CD4-positive, alpha-beta T cell treated with Interleukin-2 at 100 ng/mL for 4 hours (primary cell): ENCODE data around the gene PDGFB.

Experiments used
- DNase-seq: peaks from one replicate; pipeline ENCODE4 v3.0.0-alpha.2; 2020; ENCODE audit warnings: low spot score

PDGFB gene

DNA sequence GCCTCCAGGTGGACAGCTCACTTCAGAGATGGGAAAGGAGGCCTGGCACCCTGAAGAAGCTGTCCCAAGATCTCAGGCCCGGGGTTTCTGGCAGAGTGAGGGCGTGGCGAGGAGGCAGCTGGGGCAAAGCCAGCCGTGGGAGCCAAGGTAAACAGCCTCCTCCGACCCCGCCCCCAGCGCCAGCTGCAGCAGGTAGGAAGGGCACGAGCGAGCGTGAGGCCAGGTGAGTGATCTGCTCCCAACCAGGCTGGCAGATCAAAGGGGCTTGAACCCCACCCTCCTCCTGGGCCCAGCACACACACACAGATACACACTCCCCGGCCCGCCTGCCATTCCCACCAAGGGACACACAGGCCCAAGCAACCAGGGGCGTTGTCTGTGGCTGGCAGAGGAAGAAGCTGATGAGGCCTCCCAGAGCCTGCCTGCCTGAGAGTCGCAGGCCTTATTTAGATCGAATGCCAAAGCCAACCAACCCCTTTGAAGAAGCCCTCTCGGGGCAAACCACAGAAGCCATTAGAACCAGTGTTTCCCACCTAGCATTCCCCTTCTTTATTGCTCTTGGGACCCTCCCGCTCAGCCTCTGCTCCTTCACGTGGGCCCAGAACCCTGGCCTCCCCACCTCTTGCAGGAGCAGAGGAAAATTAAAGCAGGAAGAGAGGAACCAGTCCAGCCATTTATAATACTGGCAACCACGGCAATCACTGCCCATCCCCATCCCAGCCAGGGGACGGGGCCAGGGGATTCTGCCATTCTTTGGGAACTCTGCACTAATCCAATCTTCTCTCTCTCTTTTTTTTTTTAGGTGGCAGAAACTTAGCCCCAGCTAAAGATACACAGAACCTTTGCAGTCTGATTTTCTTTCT lies 5.0 kb downstream of the PDGFB start:
- DNase-seq = peak; percentile 20

DNA sequence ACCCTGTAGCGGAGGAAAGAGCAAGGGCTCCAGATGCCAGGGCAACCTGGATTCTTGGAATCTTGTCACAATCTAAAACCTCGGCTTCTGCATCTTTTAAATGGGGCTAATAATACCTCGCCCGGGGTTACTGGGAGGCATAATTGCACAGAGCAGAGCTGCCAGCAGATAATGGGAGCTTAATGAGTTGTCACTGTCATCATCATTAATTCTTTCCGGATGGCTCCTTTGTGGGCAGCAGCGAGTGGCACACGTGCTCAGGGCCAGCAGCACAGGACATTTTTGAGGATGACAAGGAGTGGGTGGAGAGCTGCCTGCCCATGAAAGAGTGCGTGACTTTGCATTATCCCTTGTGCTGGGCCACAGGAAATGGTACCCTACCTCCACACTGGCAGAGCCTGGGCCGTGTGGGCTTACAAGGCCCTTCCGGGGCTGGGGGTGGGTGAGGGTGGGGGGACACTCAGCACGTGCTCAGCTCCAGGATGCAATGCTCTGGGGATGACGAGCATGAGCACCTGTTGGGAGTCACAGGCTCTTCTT lies 5.7 kb downstream of the PDGFB start:
- DNase-seq = no peak

DNA sequence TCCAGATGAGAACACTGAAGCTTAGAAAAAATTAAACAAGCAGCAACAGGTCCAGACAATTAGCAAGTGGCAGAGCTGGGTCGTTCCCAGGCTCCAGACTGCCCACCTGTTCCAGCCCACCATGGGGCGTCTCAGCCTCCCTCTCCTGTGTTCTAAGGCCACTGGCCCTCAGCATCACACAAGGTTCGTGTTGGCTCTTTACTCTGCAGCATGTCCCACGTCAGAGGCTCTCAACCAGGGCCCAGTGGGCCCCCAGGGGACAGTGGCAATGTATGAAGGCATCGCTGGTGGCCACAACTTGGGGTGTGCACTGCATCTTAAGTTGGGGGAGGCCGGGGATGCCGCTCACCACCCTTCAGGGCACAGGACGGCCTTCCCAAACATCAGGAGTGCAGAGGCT lies 6.2 kb downstream of the PDGFB start:
- DNase-seq = no peak

DNA sequence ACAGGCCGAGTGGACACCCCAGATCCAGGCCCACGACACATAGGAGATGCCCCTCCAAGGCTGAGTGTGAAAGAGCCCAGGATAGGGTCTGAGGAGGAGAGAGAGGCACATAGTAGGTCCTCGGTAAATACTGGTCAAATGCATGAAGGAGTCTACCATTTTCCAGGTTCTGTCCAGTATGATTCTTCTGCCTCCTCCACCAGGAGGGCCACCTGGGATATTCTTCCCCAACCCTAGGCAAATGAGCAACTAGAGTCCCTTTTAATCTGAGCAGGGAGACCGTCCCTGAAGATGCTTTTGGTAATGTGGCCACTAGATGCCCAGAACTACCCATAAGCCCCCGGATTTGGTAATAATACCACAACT lies 6.7 kb downstream of the PDGFB start:
- DNase-seq = no peak

DNA sequence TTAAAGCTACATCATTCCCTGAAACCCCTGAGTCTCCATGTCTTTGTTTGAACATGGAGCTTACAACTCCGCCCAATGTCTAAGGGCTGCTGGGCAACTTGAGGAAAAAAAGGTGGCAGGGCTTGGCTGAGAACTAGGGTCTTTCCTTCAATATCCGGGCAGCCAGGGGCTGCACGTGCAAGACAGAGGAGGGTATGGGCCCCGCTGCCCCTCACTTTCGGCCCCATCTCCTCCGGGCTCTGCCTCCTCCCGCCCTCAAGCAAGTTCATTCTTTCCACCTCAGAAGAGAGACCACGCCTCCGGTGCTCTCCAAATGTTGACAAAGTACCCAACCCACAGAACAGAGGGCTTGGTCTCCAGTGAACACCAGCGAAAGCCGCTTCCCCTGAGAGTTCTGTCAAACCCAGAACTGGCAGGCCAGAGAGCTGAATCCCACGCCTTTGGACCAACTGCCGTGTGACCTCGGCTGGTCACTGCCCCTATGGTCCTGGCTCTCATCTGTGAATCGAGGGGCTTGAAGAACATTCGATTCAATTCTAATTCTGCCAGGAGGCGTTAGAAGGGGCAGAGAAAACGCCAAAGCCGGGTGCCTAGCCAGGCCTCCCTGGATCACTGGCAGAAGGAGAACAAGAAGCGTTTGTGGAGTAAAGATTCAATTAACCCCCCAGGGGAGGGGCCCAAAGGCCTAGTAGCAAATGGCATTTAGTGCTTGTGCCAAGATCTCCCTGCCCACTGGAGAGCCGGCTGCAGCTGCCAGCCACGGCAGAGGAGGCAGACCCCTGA lies 7.3 kb downstream of the PDGFB start:
- DNase-seq = peak; percentile 27

DNA sequence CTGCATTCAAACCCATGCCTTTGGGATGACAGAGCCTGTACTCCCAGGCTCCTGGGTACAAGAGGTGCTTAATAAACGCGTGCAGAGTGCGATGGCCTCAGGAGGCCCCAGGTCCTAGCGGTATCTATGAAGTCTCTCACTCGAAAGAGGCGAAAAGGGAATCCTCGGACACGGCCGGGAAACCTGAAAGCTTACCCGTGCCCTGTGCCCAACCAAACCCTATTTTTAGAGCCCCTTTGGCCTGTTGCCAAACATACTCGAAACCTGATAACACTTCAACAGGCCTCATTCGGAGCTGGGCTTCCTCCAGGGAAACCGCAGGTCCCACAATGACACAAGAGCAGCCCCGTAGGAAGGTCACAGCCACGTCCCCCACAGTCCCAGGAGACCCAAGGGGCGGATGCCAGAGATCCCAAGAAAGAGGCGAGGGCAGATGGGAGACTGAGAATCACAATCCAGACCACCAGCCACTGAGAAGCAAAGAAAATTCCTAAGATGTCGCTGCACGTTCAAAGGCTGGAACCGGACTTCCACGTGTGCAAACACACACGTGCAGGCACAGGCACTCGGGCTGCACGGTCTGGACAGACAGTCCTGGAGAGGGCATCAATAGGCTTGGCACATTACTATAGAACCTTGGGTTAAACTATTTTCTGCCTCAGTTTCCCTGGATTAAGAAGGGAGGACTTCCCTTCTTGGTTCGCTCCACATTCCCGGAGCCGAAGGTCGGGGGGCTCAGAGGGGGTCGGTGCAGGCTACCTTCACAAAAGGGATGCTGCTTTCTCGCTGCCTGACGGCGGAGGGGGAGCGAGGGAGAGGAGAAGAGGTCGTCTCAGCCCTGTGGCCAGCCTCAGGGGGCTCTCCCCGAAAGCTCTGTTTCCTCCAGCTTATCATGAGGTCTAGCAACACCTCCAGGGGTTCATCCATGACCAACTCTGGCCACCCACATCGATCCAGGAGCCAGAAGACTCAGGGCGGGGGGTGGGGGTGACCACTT lies 8.2 kb downstream of the PDGFB start:
- peak; percentile 70 for DNase-seq

DNA sequence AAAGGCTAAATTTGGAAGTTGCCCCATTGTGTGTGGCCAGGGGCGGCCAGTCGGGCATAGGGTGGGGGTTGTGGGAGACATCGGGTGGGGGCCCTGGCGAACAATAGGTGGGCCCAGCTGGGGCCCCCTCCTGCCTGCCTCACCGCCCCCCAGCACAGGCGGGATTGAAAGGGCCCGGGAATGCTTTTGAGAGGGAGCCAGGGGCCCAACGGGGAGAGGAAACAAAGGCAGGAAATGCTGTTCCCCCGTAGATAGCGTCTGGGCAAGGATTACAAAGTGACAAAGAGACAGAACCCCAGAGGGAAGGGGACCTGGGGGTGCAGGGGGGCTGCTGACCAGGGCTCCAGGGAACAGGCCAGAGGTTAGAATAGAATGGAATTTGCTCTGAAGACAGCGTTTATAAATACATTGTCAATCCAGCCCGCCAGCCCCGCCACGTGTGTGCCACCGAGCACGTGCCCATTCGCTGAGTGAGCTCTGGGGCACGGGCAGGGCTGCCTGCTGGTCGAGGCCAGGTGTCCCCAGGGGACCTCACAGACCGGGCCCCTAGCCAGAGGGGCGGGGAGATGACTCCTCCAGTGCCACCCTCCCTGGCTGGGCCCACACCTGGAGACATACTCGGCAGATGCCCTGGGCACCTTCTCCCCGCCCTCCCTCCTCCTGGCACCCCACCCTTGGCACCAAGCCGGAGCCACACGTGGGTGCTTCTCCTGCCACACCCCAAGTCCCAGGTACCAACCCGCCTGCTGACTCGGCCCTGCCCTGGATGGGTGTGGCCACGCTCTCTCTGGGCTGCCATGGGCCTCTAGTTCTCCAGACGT lies 9.7 kb downstream of the PDGFB start:
- no peak for DNase-seq

DNA sequence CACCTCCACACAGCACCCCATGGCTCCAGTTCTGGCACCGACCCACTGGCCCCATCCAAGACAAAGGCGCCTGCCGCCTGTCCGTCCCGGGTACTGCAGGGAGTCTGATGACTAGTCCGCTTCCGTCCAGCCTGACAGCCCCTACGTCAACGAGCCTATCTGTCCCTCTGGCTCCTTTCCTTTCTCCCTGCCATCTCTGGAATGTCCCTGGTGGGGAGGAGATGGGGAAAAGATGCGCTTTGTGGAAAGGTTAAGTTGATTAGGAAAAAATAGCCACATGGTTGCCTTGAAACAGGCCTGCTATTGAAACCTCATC lies 10.4 kb downstream of the PDGFB start:
- no peak for DNase-seq

DNA sequence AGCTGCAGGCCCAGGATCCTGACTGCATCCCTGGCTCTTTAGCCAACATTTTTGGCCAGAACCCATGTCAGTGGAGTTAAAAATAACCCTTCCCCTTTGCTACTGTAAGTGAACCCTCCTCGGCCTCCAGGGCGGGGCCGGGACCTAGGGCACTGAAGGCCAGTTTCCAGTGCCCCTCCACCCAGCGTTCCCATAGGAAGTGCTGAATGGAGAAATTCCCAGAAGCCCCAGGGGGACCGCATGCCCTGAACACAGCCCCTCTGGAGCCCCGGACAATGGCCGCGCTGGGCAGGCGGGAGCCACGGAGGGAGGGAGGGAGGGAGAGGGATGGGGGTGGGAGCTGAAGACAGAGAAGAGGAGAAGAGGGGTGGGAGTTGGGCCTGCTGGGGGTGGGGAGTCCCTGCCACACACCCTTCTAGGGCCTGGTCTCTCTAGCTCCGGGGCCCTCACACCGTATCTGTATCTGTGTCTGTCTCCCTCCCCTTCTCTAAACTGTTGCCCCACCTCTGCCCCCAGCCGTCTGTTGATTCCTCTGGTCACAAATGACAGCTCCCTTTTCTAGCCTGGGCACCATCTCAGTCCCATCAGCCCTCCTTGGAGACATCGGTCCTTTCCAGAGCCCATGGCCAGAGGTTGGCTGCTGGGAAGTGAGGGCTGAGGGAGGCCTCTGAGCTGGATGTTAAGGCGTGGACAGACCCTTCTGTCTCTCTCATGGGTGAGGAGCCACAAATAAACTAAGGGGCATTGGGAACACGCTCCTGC lies 10.9 kb downstream of the PDGFB start:
- DNase-seq = no peak

DNA sequence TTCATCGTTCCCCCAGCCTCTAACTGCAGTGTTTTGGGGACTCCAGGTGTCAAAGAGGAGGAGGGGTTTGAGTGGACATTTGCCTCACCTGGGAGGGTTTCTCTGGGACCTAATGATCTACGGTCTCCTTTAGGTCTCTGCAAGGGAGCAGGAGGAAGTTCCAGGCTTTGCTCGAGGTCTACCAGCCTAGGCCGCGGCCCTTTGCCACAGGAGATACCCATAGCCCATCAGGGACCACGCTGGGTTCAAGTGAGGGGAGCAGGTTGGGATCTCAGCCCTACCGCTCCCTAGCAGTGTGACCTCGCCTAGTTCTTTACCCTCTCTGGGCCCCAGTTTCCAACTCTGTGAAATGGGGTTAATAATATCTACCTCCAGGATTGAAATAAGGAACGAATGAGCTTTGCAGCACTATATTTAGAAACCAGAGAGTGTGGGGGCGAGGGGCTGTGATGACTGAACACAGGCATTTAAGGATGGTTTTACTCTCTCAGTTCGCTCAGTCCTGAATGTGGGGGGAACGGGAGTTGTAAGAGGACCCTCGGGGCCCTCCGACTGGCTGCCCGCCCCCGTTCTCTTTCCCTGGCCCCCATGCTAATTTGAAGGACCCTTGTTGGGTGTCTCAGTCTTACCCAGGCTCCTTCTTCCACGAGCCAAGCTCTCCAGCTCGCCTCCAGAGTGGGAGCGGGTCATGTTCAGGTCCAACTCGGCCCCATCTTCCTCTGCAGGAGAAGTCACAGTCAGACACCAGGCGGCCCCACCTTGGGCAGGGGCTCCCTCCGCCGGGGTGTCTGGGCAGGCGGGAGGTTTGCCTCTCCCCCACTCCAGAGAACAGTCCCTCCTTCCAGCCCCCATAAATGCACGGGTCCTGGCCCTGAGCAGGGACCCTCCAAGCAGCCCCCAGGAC lies 11.7 kb downstream of the PDGFB start:
- DNase-seq = no peak

DNA sequence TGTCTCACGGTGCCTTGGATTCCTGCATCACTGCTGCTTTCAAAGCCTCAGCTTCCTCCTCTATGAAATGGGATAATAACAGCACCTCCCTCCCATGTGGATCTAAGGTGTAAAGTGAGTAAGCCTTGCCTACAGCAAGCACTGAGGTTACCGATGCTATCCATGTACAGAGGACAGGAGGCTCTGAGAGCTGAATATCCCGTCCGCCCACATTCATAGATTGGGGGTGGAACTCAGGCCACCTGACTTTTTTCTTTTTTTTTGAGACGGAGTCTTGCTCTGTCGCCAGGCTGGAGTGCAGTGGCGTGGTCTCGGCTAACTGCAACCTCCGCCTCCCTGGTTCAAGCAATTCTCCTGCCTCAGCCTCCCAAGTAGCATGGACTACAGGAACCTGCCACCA lies 12.5 kb downstream of the PDGFB start:
- DNase-seq = no peak

DNA sequence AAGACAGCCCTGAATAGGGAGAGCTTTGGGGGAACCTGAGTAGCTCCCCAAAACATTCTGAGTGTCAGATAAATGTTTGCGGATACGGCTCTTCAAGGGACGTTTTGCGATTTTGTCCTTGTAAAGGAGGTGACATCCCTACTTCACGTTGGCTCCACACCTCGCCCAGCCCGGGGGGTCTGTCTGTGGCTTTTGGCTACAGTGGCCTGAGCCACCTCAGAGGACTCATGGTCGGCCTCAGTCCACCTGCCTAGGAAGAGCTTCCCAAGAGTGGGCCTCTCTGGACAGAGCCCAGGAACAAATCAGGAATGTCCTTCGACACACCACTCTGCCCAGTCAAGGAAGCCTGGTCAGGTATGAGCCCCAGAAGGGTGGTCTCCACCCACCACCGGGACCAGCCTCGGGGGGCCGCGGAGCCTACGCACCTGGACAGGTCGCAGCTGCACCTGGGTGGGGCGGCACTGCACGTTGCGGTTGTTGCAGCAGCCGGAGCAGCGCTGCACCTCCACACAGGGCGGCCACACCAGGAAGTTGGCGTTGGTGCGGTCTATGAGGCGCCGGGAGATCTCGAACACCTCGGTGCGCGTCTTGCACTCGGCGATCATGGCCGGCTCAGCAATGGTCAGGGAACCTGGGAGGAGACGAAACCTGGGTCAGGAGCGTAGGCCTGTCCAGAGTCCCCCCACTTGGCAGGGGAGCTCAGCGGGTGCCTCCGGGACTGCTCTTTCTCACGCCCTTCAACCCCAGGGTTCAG lies 13.4 kb downstream of the PDGFB start:
- no peak for DNase-seq

DNA sequence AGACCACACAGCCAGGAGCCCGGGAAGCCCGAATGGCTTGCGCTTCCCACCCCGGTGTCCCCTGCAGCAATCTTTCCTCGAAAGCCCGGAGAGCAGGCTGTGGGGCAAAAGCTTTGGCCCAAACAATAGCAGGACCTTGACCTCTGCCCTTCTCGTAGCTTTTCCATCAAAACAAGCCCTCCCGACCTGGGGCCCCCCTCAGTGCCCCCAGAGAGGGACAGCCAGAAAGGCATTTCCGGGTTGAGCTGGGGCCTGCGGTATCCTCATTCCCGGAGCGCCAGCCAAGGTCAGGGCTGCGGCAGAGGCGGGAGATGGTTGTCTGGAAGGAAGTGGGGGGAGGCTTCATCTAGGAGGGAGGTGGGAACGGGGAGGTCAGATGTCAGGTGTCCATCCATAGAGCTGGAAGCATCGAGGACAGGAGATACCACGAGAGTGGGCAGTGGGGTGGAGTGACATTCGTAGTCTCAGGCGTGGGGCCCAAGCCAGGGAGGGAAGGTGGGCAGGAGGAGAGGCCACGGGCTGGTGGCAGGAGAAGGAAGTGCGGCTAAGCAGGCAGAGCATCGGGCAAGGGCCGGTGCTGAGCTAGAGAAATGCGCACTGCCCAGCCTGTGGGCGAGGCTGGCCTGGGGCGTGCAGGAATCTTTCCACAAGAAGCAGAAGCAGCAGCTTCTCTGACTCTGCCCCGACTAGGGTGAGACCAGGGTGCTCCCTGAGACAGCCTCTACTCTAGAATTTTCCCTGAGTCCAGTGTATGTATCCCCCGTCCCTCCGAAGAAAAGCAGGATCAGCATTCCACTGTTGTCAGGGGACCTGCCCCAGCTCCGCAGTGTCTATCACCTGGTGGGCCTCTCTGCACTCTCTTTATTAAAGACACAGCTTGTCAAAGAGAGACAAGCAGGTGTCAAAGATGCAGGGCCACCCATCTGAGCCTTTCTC lies 14.3 kb downstream of the PDGFB start:
- DNase-seq = no peak

DNA sequence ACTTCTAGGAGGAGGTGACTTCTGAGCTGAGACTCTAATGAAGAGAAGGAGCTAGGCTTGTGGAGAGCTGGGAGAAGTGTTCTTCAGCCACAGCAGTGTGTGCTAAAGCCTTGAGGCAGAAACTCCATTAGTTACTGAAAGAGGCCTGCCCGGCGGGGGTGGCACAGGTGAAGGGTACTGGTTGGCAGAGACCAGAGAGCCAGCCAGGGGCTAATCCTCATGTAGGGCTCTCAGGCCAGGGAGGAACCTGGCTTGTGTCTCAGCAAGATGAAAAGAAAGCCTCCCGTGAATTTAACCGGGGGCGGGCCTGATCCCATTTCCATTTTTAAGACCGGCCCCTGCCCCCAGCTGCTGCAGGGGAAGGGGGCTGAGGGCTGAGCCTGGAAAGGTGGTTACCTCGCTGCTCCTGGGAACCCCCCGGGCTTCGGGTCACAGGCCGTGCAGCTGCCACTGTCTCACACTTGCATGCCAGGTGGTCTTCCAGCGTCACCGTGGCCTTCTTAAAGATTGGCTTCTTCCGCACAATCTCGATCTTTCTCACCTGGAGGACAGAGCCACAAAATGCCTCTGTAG lies 15.0 kb downstream of the PDGFB start:
- no peak for DNase-seq

DNA sequence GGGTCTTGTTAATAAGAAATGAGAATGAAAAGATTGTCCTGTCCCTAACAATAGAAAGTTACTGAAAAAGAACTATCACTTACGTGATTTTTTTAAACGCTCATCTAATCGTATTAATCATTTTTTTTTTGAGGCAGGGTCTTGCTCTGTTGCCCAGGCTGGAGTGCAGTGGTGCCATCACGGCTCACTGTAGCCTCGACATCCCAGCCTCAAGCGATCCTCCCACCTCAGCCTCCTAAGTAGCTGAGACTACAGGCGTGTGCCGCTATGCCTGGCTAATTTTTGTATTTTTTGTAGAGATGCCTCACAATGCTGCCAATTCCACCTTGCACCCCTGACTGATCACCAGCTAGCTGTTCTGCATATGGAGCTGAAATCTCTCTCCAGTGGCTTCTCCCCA lies 15.7 kb downstream of the PDGFB start:
- no peak for DNase-seq

DNA sequence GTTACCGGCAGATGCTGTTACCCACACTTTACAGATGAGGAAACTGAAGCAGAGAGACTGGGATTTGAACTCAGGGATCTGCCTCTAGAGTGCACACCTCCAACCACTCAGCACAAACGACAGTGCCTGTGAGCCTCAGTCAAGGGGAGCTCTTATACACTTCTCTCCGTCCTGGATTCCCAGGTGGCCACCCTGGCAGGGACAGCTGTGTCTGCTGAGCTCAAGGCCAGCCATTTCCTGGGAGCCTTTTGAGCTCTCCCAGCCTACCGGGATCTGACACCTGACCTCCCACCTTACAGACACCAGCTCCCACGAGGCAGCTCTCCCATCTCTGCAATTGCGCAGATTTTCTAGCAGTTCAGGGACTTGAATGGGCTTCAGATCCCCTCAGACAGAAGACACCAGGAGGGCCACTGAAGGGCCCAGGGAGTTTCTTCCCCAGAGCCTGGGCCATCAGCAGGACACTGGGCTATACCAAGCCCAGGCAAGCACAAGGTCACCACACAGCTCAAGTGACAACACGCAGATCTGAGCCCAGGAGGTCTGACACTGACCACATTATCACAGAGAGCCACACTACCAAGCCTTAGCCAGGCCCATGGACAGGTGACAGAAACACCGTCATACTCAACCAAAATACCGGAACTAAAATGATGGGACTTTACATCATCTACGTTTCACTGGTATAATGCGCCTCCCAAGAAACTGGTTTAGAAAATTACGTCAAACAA lies 17.1 kb downstream of the PDGFB start:
- DNase-seq = no peak
